ENCODE results near the gene MELTF. TPM values are rescaled to one million over a fixed set of nuclear protein-coding genes. Genes with fewer than 3 reads are reported as not detected.

The MELTF gene
- polyA plus RNA-seq, 1 donor from 2014 or later = 0.09 TPM

DNA sequence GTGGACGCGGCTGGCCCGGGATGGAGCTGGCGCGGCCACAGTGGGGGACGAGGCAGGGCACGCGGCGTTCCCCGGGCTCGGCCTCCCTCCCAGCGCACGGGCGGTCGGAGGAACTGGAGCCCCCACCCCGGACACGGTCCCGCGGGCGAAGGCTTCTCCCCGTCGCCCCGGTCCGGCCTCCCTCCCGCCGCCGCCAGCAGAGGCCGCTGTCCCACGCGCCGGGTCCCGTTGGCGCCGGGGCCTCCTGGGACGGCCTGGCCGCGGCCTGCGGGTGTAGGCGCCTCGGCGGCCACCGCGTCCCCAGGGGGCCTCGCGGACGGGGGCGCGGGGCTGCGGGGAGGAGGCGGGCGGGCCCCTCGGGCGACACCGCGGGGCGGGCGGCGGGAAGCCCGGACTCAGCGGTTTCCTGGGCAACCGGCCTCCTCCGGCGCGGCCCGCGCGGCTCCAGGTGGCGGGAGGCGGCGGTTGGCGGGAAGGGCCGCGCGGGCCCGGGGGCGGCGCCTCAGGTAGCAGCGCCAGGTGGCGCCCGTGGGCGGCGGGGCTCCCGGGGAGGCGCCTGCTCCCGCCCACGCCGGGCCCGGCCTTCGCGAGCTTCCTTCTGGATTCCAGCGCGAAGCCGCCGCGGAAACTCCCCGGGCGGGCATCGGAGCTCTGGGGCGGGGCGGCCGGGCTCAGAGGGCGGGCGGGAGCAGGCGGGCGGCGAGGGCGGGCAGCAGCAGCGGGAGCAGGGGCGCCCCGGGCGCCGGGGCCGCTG is 26.7 kb downstream of the MELTF start:
- H3K4me2 ChIP-seq (ENCODE audit: low read length) = no peak overlapping the region
- H3K9ac ChIP-seq (ENCODE audit: low read length) = peak overlapping the region; percentile 65
- TF ChIP-seq TAF1 (IDR thresholded peaks at IDR 0.05; ENCODE audit: low read depth) (no peak), EZH2 (IDR thresholded peaks at IDR 0.05; ENCODE audit: borderline replicate concordance, insufficient read depth, low read length, poor library complexity, severe bottlenecking) (no peak), SMC3 (conservative IDR thresholded peaks at IDR 0.05; ENCODE audit: poor library complexity) (peak; percentile 43), POLR2AphosphoS5 (IDR thresholded peaks at IDR 0.05) (no peak), RAD21 (conservative IDR thresholded peaks at IDR 0.05) (peak; percentile 12), MXI1 (conservative IDR thresholded peaks at IDR 0.05; ENCODE audit: poor library complexity, severe bottlenecking) (no peak), EP300 (conservative IDR thresholded peaks at IDR 0.05; ENCODE audit: poor library complexity, severe bottlenecking) (no peak)
- TF ChIP-seq, protein P1, sequence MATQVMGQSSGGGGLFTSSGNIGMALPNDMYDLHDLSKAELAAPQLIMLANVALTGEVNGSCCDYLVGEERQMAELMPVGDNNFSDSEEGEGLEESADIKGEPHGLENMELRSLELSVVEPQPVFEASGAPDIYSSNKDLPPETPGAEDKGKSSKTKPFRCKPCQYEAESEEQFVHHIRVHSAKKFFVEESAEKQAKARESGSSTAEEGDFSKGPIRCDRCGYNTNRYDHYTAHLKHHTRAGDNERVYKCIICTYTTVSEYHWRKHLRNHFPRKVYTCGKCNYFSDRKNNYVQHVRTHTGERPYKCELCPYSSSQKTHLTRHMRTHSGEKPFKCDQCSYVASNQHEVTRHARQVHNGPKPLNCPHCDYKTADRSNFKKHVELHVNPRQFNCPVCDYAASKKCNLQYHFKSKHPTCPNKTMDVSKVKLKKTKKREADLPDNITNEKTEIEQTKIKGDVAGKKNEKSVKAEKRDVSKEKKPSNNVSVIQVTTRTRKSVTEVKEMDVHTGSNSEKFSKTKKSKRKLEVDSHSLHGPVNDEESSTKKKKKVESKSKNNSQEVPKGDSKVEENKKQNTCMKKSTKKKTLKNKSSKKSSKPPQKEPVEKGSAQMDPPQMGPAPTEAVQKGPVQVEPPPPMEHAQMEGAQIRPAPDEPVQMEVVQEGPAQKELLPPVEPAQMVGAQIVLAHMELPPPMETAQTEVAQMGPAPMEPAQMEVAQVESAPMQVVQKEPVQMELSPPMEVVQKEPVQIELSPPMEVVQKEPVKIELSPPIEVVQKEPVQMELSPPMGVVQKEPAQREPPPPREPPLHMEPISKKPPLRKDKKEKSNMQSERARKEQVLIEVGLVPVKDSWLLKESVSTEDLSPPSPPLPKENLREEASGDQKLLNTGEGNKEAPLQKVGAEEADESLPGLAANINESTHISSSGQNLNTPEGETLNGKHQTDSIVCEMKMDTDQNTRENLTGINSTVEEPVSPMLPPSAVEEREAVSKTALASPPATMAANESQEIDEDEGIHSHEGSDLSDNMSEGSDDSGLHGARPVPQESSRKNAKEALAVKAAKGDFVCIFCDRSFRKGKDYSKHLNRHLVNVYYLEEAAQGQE (IDR thresholded peaks at IDR 0.05; ENCODE audit: borderline replicate concordance) = no peak
- TF ChIP-seq, protein P2, sequence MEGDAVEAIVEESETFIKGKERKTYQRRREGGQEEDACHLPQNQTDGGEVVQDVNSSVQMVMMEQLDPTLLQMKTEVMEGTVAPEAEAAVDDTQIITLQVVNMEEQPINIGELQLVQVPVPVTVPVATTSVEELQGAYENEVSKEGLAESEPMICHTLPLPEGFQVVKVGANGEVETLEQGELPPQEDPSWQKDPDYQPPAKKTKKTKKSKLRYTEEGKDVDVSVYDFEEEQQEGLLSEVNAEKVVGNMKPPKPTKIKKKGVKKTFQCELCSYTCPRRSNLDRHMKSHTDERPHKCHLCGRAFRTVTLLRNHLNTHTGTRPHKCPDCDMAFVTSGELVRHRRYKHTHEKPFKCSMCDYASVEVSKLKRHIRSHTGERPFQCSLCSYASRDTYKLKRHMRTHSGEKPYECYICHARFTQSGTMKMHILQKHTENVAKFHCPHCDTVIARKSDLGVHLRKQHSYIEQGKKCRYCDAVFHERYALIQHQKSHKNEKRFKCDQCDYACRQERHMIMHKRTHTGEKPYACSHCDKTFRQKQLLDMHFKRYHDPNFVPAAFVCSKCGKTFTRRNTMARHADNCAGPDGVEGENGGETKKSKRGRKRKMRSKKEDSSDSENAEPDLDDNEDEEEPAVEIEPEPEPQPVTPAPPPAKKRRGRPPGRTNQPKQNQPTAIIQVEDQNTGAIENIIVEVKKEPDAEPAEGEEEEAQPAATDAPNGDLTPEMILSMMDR (IDR thresholded peaks at IDR 0.05; ENCODE audit: poor library complexity, severe bottlenecking) = peak; percentile 66
- no peaks in the 10 kb centered on the region for H3K79me2 ChIP-seq (replicated peaks; ENCODE audit: insufficient read depth, low read length)
- H4K20me1 ChIP-seq (ENCODE audit: insufficient read depth) = no peaks in the 10 kb centered on the region
- no peaks in the 10 kb centered on the region for H3K9me3 ChIP-seq (ENCODE audit: low read length)
- H2AFZ ChIP-seq (ENCODE audit: low read depth, low read length) = no peak overlapping the region
- H3K27me3 ChIP-seq (ENCODE audit: insufficient read depth, low read depth, low read length) = peaks cover 4% of the 10 kb centered on the region
- peak overlapping the region; percentile 68 for H3K4me3 ChIP-seq (ENCODE audit: low read length)
- H3K27ac ChIP-seq (ENCODE audit: low read length) = no peak overlapping the region
- H3K36me3 ChIP-seq (ENCODE audit: insufficient read depth, low read length) = no peaks in the 10 kb centered on the region
- H3K9me2 ChIP-seq (ENCODE audit: insufficient read depth, low read length) = no peaks in the 10 kb centered on the region
- no peaks in the 10 kb centered on the region for H3F3A ChIP-seq (ENCODE audit: insufficient read depth, low read length, poor library complexity, severe bottlenecking)

DNA sequence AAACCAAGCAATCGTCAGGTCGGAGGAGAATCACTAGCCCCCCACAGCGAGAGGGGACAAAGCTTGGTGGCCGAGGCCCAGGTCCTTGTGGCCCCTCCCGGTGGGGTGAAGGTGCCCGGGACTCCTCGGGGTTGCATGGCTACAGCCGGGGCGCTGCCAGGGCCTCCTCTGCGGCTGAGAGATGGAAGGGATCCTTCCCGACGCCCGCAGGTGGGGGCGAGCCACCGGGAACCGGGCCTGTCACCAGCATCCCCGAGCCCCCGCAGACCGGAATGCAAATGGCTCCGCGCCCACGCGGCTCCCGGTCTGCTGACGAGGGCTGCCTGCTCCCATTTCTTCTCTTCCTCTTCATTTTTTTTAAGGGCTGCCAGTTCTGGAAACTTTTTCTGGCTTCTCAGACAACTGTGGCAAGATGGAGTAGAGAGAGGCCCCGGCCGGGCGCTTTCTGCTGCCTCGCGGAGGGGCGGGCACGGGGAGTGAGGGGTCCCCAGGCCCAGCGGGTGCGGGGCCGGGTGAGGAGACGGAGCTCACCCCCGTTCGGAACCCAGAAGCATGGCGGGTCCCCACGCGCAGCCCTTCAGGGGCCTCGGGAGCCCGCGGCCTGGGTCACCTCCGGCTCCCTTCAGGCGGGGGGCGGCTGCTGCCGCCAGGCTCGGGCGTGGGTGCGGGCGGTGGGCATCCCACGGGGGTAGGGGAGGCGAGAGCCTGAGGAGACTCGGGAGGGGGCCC is 27.5 kb downstream of the MELTF start:
- TF ChIP-seq TAF1 (IDR thresholded peaks at IDR 0.05; ENCODE audit: low read depth) (no peak), EZH2 (IDR thresholded peaks at IDR 0.05; ENCODE audit: borderline replicate concordance, insufficient read depth, low read length, poor library complexity, severe bottlenecking) (no peak), RAD21 (conservative IDR thresholded peaks at IDR 0.05) (no peak), SMC3 (conservative IDR thresholded peaks at IDR 0.05; ENCODE audit: poor library complexity) (no peak), POLR2AphosphoS5 (IDR thresholded peaks at IDR 0.05) (no peak), MXI1 (conservative IDR thresholded peaks at IDR 0.05; ENCODE audit: poor library complexity, severe bottlenecking) (no peak), EP300 (conservative IDR thresholded peaks at IDR 0.05; ENCODE audit: poor library complexity, severe bottlenecking) (no peak)
- TF ChIP-seq, protein P2 (IDR thresholded peaks at IDR 0.05; ENCODE audit: poor library complexity, severe bottlenecking) = no peak
- TF ChIP-seq, protein P1 (IDR thresholded peaks at IDR 0.05; ENCODE audit: borderline replicate concordance) = no peak
- Histone ChIP-seq H3K9ac (ENCODE audit: low read length) (no peak overlapping the region), H3K9me3 (ENCODE audit: low read length) (no peaks in the 10 kb centered on the region), H3K4me3 (ENCODE audit: low read length) (no peak overlapping the region), H4K20me1 (ENCODE audit: insufficient read depth) (no peaks in the 10 kb centered on the region), H3F3A (ENCODE audit: insufficient read depth, low read length, poor library complexity, severe bottlenecking) (no peaks in the 10 kb centered on the region), H2AFZ (ENCODE audit: low read depth, low read length) (no peak overlapping the region), H3K79me2 (replicated peaks; ENCODE audit: insufficient read depth, low read length) (no peaks in the 10 kb centered on the region), H3K27ac (ENCODE audit: low read length) (no peak overlapping the region), H3K4me2 (ENCODE audit: low read length) (no peak overlapping the region), H3K27me3 (ENCODE audit: insufficient read depth, low read depth, low read length) (peaks cover 4% of the 10 kb centered on the region), H3K36me3 (ENCODE audit: insufficient read depth, low read length) (no peaks in the 10 kb centered on the region), H3K9me2 (ENCODE audit: insufficient read depth, low read length) (no peaks in the 10 kb centered on the region)
